A549 treated with Hydrocortisone at 1 μM for 4 hours (cell line): Measurements from ENCODE around the gene ADH4. TPM values are rescaled to one million over a fixed set of nuclear protein-coding genes. Genes with fewer than 3 reads are reported as not detected.

Experiments used
- total RNA-seq: library from RNA; stranded (reverse); fragments of 200-300 nt; extraction: Qiagen RNA extraction; gene quantifications from 5 replicates; pipeline ENCODE4 v1.2.3, GENCODE V29; 2022

The ADH4 gene
- not detected in 5 replicates for total RNA-seq

GRCh38 chr4:99144070-99144469, at the start of gene ADH4:
TSS of gene ADH4 (minus strand) at chr4:99144297. CDS start at chr4:99144222, 75 bp downstream.

GRCh38 chr4:99088481-99089365, 55.4 kb downstream of the ADH4 start, which contains the start of gene ADH5:
TSS of gene ADH5 (minus strand) at chr4:99088788. CDS start at chr4:99088700, 88 bp downstream.

Other genes starting within 250 kb of the ADH4 start
- 71.3 to 147 TPM (median 72.5 TPM) in 5 replicates for gene EIF4E, start 215.2 kb downstream of the ADH4 start, total RNA-seq
- 45.3 to 62.7 TPM (median 48.2 TPM) in 5 replicates for gene METAP1, start 148.6 kb downstream of the ADH4 start, total RNA-seq
- 108 to 134 TPM (median 112 TPM) in 5 replicates for gene ADH5, start 55.5 kb downstream of the ADH4 start, total RNA-seq
- gene ADH6, start 74.9 kb upstream of the ADH4 start, total RNA-seq, result 0.03 to 0.10 TPM in 2 of 5 replicates, not detected in the others
- not detected in 5 replicates for gene ADH1A, start 146.7 kb upstream of the ADH4 start, total RNA-seq
- not detected in 5 replicates for gene ADH1B, start 177.1 kb upstream of the ADH4 start, total RNA-seq
- gene ADH1C, start 208.4 kb upstream of the ADH4 start, total RNA-seq, result not detected in 5 replicates